Mucosa of stomach (tissue), 1 donor: ENCODE measurements around the gene LST1.
"Not testable (repeated sequence)": the region's sequence is repeated elsewhere in the genome, so short reads cannot be mapped to it uniquely, and the experiment has no call there.

Experiments
- H3K27me3 ChIP-seq: one replicate; pipeline ENCODE4 v1.7.0; 2013; ENCODE audit warnings: mild to moderate bottlenecking, low read length; ENCODE audit not compliant: control insufficient read depth, insufficient read depth
- H3K36me3 ChIP-seq: one replicate; pipeline ENCODE4 v1.7.0; 2013; ENCODE audit warnings: low read length; ENCODE audit not compliant: control insufficient read depth, insufficient read depth
- H3K4me1 ChIP-seq: one replicate; pipeline ENCODE4 v1.7.0; 2013; ENCODE audit warnings: mild to moderate bottlenecking, low read length; ENCODE audit not compliant: control insufficient read depth, insufficient read depth
- H3K4me3 ChIP-seq: one replicate; pipeline ENCODE4 v1.7.0; 2013; ENCODE audit warnings: low read length
- H3K9ac ChIP-seq: one replicate; pipeline ENCODE4 v1.7.0; 2013; ENCODE audit warnings: mild to moderate bottlenecking, low read length, moderate library complexity
- H3K9me3 ChIP-seq: one replicate; pipeline ENCODE4 v1.7.0; 2013; ENCODE audit warnings: mild to moderate bottlenecking, low read length, moderate library complexity; ENCODE audit not compliant: control insufficient read depth
- donor health status: Pancreatic carcinoma.

Gene LST1

DNA sequence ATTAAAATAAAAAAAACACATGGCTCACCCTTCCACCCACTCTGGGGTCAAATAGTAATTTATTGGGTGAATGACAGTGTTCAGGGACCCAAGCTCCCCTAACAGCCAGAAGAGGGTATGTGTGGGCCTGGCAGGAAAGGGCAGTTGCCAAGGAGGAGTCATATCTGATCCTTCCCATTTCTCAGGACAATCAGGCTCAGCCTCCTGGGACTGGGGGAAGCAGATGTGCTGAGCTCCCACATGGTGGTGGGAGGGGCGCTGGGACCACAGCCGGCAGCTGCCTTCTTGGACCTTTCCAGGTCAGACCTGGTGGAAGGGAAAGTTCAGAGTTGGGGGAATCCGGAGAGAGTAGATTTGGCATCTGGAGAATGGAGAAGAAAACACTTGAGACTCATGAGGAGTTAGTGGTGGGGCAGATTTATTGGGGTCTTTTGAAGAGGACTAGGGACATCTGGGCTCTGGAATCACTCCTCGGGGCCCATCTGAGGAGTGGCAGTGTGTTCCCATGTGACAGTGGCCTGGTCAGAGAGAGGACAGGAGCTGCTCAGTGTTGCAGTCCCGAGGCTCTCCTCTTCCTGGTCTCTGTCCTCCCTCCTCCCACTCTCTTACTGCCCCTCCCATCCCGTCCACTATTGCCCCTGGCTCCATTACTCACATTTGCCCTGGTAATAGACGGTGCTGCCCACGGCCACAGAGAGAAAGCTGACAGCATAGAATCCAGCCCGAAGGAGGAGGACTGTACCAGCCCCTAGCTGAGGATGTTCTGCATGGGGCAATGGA, 3.0 kb downstream of the LST1 start:
- no peaks in the 10 kb centered on the region for H3K4me1 ChIP-seq
- H3K36me3 ChIP-seq, result no peaks in the 10 kb centered on the region
- no peaks in the 10 kb centered on the region for H3K9me3 ChIP-seq
- peaks cover 5% of the 10 kb centered on the region for H3K27me3 ChIP-seq
- no peak overlapping the region for H3K9ac ChIP-seq
- no peak overlapping the region for H3K4me3 ChIP-seq

- H3K4me3 ChIP-seq, H3K9me3 ChIP-seq, H3K9ac ChIP-seq, H3K36me3 ChIP-seq, H3K4me1 ChIP-seq, H3K27me3 ChIP-seq: not testable (repeated sequence)
Observed at GRCh38 chr6:31590691-31591090, 4.6 kb downstream of the LST1 start.

DNA sequence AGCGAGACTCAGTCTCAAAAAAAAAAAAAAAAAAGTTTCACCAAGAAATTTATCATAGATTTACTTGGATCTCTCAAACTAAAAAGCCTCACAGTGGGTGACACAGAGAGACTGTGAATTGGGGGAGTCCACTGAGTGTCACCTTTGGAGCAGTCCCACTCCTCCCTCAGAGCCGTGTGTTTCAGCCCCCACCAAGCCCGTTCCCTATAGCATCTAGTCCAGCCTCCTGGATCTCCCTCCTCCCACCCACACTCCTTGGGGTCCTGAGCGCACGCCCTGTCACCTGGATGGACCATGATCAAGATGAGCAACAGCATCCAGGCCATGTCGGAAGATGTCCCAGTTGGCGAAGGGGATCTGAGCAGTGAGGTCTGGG, 6.3 kb downstream of the LST1 start:
- Histone ChIP-seq H3K4me3 (no peak overlapping the region), H3K9me3 (no peaks in the 10 kb centered on the region), H3K36me3 (no peaks in the 10 kb centered on the region), H3K9ac (no peak overlapping the region), H3K27me3 (no peaks in the 10 kb centered on the region), H3K4me1 (no peaks in the 10 kb centered on the region)

DNA sequence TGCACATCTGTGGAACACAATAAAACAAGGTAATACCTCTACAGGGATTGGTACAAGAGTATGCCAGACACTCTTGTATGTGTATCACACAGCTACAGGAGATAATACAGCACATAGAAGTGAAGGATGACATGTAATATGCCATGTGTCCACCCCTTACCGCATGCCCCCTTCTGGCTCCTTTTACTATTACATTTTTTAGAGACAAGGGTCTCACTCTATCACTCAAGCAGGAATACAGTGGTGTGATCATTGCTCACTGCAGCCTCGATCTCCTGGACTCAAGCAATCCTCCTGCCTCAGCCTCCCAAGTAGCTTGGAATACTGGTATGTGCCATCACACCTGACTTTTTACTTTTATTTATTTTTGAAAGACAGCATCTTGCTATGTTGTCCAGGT, 10.9 kb downstream of the LST1 start:
- Histone ChIP-seq H3K4me1 (no peaks in the 10 kb centered on the region), H3K27me3 (no peaks in the 10 kb centered on the region), H3K9ac (no peak overlapping the region), H3K36me3 (no peaks in the 10 kb centered on the region), H3K9me3 (no peaks in the 10 kb centered on the region), H3K4me3 (no peak overlapping the region)

DNA sequence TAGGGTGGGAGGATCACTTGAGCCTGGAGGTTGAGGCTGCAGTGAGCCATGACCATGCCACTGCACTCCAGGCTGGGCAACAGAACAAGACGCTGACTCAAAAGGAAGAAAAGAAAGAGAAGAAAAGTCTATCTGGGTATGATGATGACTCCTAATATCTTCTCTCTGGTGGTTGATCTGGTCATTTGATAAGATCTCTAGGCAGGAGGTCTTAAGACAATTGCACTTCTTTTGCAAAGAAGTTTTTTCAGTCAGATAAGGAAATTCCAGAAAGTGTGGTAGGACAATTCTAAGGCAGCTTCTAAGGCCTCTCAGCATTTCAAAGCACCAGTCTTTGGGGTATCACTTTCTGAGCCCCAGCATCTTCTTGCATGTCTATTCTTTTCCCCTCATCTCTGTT, 21.2 kb downstream of the LST1 start:
- Histone ChIP-seq H3K27me3 (no peaks in the 10 kb centered on the region), H3K9me3 (no peaks in the 10 kb centered on the region), H3K4me3 (no peak overlapping the region), H3K4me1 (no peaks in the 10 kb centered on the region), H3K36me3 (no peaks in the 10 kb centered on the region), H3K9ac (no peak overlapping the region)

DNA sequence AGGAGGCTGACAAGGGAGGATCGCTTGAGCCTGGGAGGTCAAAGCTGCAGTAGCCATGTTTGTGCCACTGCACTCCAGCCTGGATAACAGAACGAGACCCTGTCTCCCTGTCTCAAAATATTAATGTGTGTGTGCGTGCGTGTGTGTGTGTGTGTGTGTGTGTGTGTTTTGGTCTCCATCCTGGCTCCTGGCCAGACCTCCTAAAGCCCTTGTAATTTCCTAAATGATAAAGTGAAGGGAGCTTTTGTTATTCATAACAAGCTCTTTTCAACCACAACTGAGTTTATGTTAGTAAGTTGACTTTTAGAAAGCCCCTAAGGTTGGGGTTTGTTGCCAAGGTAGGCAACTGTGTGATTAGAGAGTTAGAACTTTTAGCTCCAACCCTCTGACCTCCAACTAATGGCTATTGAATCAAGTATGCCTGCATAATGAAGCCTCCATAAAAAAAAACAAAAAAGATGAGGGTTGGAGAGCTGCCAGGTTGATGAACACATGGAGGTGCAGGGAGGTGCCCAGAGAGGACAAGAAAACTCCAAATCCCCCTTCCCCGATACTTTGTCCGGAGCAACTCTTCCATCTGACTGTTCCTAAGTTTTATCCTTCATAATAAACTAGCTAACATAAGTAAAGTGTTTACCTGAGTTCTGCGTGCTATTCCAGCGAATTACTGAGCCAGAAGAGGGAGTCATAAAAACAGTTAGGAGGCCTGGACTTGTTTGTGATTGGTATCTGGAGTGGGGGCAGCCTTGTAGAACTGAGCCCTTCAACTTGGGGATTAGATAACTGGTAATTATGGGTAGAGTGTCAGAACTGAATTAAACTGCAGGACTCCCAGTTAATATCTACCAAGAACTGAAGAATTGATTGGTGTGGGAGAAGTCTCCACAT, 23.7 kb downstream of the LST1 start:
- Histone ChIP-seq H3K9me3 (no peaks in the 10 kb centered on the region), H3K4me1 (no peaks in the 10 kb centered on the region), H3K9ac (no peak overlapping the region), H3K27me3 (no peaks in the 10 kb centered on the region), H3K36me3 (no peaks in the 10 kb centered on the region), H3K4me3 (no peak overlapping the region)

- Histone ChIP-seq H3K9me3 (no peaks in the 10 kb centered on the region), H3K4me1 (no peaks in the 10 kb centered on the region), H3K36me3 (no peaks in the 10 kb centered on the region), H3K27me3 (no peaks in the 10 kb centered on the region), H3K9ac (no peak overlapping the region), H3K4me3 (no peak overlapping the region)
Observed at GRCh38 chr6:31610968-31611367, 24.9 kb downstream of the LST1 start.

- no peaks in the 10 kb centered on the region for H3K27me3 ChIP-seq
- H3K4me3 ChIP-seq, result no peak overlapping the region
Observed at GRCh38 chr6:31614075-31614619, 28.1 kb downstream of the LST1 start.

DNA sequence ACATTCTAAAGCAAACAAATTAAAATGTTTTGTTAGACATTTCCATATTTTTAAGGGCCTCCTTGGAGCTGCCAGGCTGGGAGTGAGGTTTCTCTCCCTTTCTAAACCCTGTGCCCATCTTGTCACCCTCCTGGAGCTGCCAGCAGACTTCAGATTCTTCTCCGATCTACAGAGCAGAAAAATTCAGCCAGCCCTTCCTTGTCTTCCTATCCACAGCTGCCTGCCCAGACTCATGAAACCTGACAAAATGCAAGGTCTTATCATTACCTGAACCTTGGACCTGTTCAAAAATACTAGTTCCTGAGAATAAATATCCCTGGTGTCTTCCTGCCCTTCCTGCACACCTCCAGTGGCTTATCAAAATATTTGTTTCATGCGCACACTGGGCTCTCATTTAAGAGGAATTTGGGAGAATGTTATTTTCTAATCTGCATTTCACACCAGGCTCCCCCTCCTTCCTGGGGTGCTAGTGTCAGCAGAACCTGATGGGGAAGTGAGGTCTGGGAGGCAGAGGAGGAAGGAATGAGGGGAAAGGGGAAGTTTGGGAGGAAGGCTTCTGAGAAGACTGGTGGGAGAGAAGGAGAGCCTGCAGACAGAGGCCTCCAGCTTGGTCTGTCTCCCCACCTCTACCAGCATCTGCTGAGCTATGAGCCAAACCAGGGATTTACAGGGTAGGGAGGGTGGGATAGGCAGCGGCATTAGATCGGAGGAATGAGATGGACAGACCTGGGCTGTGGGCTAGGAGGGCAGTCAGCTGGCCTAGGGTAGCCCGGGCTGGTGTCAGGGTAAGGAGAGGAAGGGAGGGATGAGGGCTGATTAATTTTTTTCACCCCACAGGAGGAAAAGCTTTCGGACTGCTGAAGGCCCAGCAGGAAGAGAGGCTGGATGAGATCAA, 28.9 kb downstream of the LST1 start, which contains the start of gene AIF1:
TSS of gene AIF1 (plus strand) at position 551 of the 895 bp plus-strand sequence. CDS start at position 647, 96 bp downstream.
- no peaks in the 10 kb centered on the region for H3K9me3 ChIP-seq
- no peak within 1 kb of the TSS for H3K4me3 ChIP-seq
- no peaks in the 10 kb centered on the region for H3K27me3 ChIP-seq
- H3K9ac ChIP-seq, result peak within 1 kb of the TSS; percentile 34
- H3K36me3 ChIP-seq, result no peaks in the 10 kb centered on the region
- H3K4me1 ChIP-seq, result no peaks in the 10 kb centered on the region

More at GRCh38 chr6:31614075-31614619, 28.1 kb downstream of the LST1 start:
- H3K9ac ChIP-seq, result no peak overlapping the region
- H3K4me1 ChIP-seq, result no peaks in the 10 kb centered on the region
- H3K36me3 ChIP-seq, result no peaks in the 10 kb centered on the region
- H3K9me3 ChIP-seq, result no peaks in the 10 kb centered on the region

- no peaks in the 10 kb centered on the region for H3K27me3 ChIP-seq
- no peaks in the 10 kb centered on the region for H3K4me1 ChIP-seq
- no peak overlapping the region for H3K9ac ChIP-seq
- H3K36me3 ChIP-seq, result no peaks in the 10 kb centered on the region
- H3K9me3 ChIP-seq, result no peaks in the 10 kb centered on the region
- H3K4me3 ChIP-seq, result no peak overlapping the region
Observed at GRCh38 chr6:31615748-31616147, 29.7 kb downstream of the LST1 start.

DNA sequence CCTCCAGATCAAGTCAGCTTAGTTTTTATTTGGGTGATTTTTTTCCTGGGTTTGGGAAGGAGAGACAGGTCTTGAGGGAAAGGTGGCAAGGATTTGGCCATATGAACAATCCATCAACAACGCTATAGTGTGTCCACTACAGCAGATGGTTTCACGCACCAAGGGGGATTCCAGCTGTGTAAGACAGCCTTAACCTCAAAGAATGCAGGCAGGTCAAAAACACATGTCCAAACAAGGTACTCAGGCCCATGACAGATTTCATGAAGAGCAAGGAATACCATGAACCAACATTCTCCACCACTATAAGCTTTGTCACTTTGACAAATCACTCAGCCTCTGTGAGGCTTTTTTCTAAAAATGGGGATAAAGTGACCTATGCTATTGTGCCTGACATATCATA, 30.9 kb downstream of the LST1 start:
- H3K27me3 ChIP-seq, result no peaks in the 10 kb centered on the region
- H3K4me3 ChIP-seq, result no peak overlapping the region
- H3K9ac ChIP-seq, result no peak overlapping the region
- H3K36me3 ChIP-seq, result no peaks in the 10 kb centered on the region
- no peaks in the 10 kb centered on the region for H3K9me3 ChIP-seq
- H3K4me1 ChIP-seq, result peaks cover 9% of the 10 kb centered on the region
